DND-41 (cell line): ENCODE results near the gene IL12RB2.

ENCODE experiments used
- ATAC-seq: fragments of 200-7000 bp; cut with Tn5 transposase; 3 replicates; pipeline ENCODE4 v1.9.1; 2021; ENCODE audit warnings: low read depth; ENCODE audit not compliant: insufficient read depth
- DNase-seq: peaks from one replicate; pipeline ENCODE4 v3.0.0-alpha.2; 2020
- H2AFZ ChIP-seq: 2 replicates; pipeline ENCODE4 v1.6.0; 2012; ENCODE audit warnings: low read depth, low read length
- H3K27ac ChIP-seq: 2 replicates; pipeline ENCODE4 v1.5.1; 2012; ENCODE audit warnings: low read length, inconsistent platforms
- H3K27me3 ChIP-seq: fragments of 200-600 bp; sonication (generic); 2 replicates; pipeline ENCODE4 v1.6.0; 2012; ENCODE audit warnings: low read length, mild to moderate bottlenecking, inconsistent platforms; ENCODE audit not compliant: insufficient read depth, poor library complexity
- H3K36me3 ChIP-seq: 2 replicates; pipeline ENCODE4 v1.5.1; 2012; ENCODE audit warnings: low read length, inconsistent platforms; ENCODE audit not compliant: insufficient read depth
- H3K4me1 ChIP-seq: 2 replicates; pipeline ENCODE4 v1.5.1; 2012; ENCODE audit warnings: mild to moderate bottlenecking, low read length; ENCODE audit not compliant: insufficient read depth
- H3K4me2 ChIP-seq: 2 replicates; pipeline ENCODE4 v1.6.0; 2012; ENCODE audit warnings: mild to moderate bottlenecking, moderate library complexity, low read length, inconsistent platforms; ENCODE audit not compliant: insufficient read depth
- H3K4me3 ChIP-seq, 2 experiments: fragments of 200-600 bp in 1 of 2; shearing (Covaris generic) in 1 of 2; 2 replicates each; pipeline ENCODE4 v1.5.1; 2012 to 2016; ENCODE audit warnings: inconsistent platforms in 2 of 2, low read length in 2 of 2, mild to moderate bottlenecking in 2 of 2, low read depth in 1 of 2, moderate library complexity in 1 of 2
- H3K79me2 ChIP-seq: 2 replicates; pipeline ENCODE4 v1.6.0; 2012; ENCODE audit warnings: low read length, inconsistent platforms; ENCODE audit not compliant: insufficient read depth
- H3K9ac ChIP-seq: 2 replicates; pipeline ENCODE4 v1.6.0; 2012; ENCODE audit warnings: low read depth, mild to moderate bottlenecking, inconsistent platforms, low read length, moderate library complexity
- H3K9me3 ChIP-seq: 2 replicates; pipeline ENCODE4 v1.5.1; 2012; ENCODE audit warnings: low read length, moderate library complexity, mild to moderate bottlenecking, inconsistent platforms; ENCODE audit not compliant: insufficient read depth, severe bottlenecking
- H4K20me1 ChIP-seq: 2 replicates; pipeline ENCODE4 v1.6.0; 2012; ENCODE audit warnings: low read length; ENCODE audit not compliant: insufficient read depth
- CTCF ChIP-seq: IDR thresholded peaks from 2 replicates; pipeline ENCODE4 v1.5.1; 2012; ENCODE audit warnings: borderline replicate concordance, low read length, moderate library complexity, mild to moderate bottlenecking; ENCODE audit not compliant: poor library complexity, severe bottlenecking; ENCODE audit errors: extremely low read depth
- EZH2 ChIP-seq: IDR thresholded peaks from 3 replicates; pipeline ENCODE4 v1.6.1; 2012; ENCODE audit warnings: borderline replicate concordance, low read depth, mild to moderate bottlenecking, moderate library complexity, low read length, inconsistent platforms; ENCODE audit not compliant: severe bottlenecking

IL12RB2 gene

GRCh38 chr1:67371681-67372080 is 64.0 kb downstream of the IL12RB2 start:
- Histone ChIP-seq H3K4me3 (no peak overlapping the region), H3K27ac (no peak overlapping the region), H3K27me3 (no peaks in the 10 kb centered on the region), H2AFZ (no peak overlapping the region), H3K4me2 (no peak overlapping the region), H4K20me1 (no peaks in the 10 kb centered on the region), H3K4me1 (no peaks in the 10 kb centered on the region), H3K36me3 (no peaks in the 10 kb centered on the region), H3K9me3 (no peaks in the 10 kb centered on the region), H3K79me2 (no peaks in the 10 kb centered on the region), H3K9ac (no peak overlapping the region)
- ATAC-seq = no peak
- TF ChIP-seq CTCF (no peak), EZH2 (no peak)
- DNase-seq = no peak

- Histone ChIP-seq H3K9ac (no peak overlapping the region), H3K4me3 (no peak overlapping the region), H3K4me2 (no peak overlapping the region), H3K4me1 (no peaks in the 10 kb centered on the region), H3K36me3 (no peaks in the 10 kb centered on the region), H3K79me2 (no peaks in the 10 kb centered on the region), H4K20me1 (no peaks in the 10 kb centered on the region), H3K9me3 (no peaks in the 10 kb centered on the region), H3K27me3 (no peaks in the 10 kb centered on the region), H2AFZ (no peak overlapping the region), H3K27ac (no peak overlapping the region)
- TF ChIP-seq EZH2 (no peak), CTCF (no peak)
- no peak for ATAC-seq
- DNase-seq = no peak
These were observed 64.5 kb downstream of the IL12RB2 start for GRCh38 chr1:67372136-67372535.

GRCh38 chr1:67372898-67373297 is 65.2 kb downstream of the IL12RB2 start:
- H3K79me2 ChIP-seq = no peaks in the 10 kb centered on the region
- H3K4me2 ChIP-seq = no peak overlapping the region
- no peak overlapping the region for H2AFZ ChIP-seq
- no peaks in the 10 kb centered on the region for H3K4me1 ChIP-seq
- TF ChIP-seq EZH2 (no peak), CTCF (no peak)
- ATAC-seq (no peak), DNase-seq (no peak)
- H3K9me3 ChIP-seq = no peaks in the 10 kb centered on the region
- no peak overlapping the region for H3K27ac ChIP-seq
- H4K20me1 ChIP-seq = no peaks in the 10 kb centered on the region
- H3K9ac ChIP-seq = no peak overlapping the region
- no peaks in the 10 kb centered on the region for H3K27me3 ChIP-seq
- no peaks in the 10 kb centered on the region for H3K36me3 ChIP-seq
- H3K4me3 ChIP-seq = no peak overlapping the region

GRCh38 chr1:67376381-67376780 is 68.7 kb downstream of the IL12RB2 start:
- H3K9ac ChIP-seq = no peak overlapping the region
- no peak overlapping the region for H3K4me3 ChIP-seq
- no peaks in the 10 kb centered on the region for H4K20me1 ChIP-seq
- no peak for TF ChIP-seq EZH2
- TF ChIP-seq CTCF = no peak
- no peaks in the 10 kb centered on the region for H3K9me3 ChIP-seq
- H3K79me2 ChIP-seq = no peaks in the 10 kb centered on the region
- H3K27ac ChIP-seq = no peak overlapping the region
- no peak overlapping the region for H3K4me2 ChIP-seq
- H3K36me3 ChIP-seq = no peaks in the 10 kb centered on the region
- H2AFZ ChIP-seq = no peak overlapping the region
- no peaks in the 10 kb centered on the region for H3K27me3 ChIP-seq
- no peaks in the 10 kb centered on the region for H3K4me1 ChIP-seq
- DNase-seq (no peak), ATAC-seq (no peak)
